NCI-H69 (cell line): ENCODE measurements around the gene ASIC1.

Experiments
- DNase-seq: peaks from one replicate; lab custom pipeline; 2025; lab: John Stamatoyannopoulos, UW

Gene ASIC1

GRCh38 chr12:50041062-50041860 is 16.1 kb upstream of the ASIC1 start:
- no peak for DNase-seq

GRCh38 chr12:50041962-50042361 is 15.4 kb upstream of the ASIC1 start:
- DNase-seq, result no peak

- no peak for DNase-seq
Measured at GRCh38 chr12:50042693-50043092, 14.7 kb upstream of the ASIC1 start.

- no peak for DNase-seq
Measured at GRCh38 chr12:50043308-50043707, 14.1 kb upstream of the ASIC1 start.

GRCh38 chr12:50043854-50044253 is 13.5 kb upstream of the ASIC1 start:
- no peak for DNase-seq

GRCh38 chr12:50047693-50048250 is 9.6 kb upstream of the ASIC1 start:
- DNase-seq, result no peak

- peak; percentile 51 for DNase-seq
Measured at GRCh38 chr12:50049254-50050118, 7.9 kb upstream of the ASIC1 start.

GRCh38 chr12:50050119-50050385 is 7.3 kb upstream of the ASIC1 start:
- DNase-seq, result no peak

- DNase-seq, result peak; percentile 66
Measured at GRCh38 chr12:50050410-50051098, 6.8 kb upstream of the ASIC1 start.

- DNase-seq, result peak; percentile 59
Measured at GRCh38 chr12:50051101-50051806, 6.1 kb upstream of the ASIC1 start.

GRCh38 chr12:50052544-50052943 is 4.9 kb upstream of the ASIC1 start:
- peak; percentile 51 for DNase-seq

- peak; percentile 71 for DNase-seq
Measured at GRCh38 chr12:50052964-50053363, 4.4 kb upstream of the ASIC1 start.

GRCh38 chr12:50053583-50053982 is 3.8 kb upstream of the ASIC1 start:
- no peak for DNase-seq

- peak; percentile 83 for DNase-seq
Measured at GRCh38 chr12:50055831-50056638, 1.4 kb upstream of the ASIC1 start.

- DNase-seq, result no peak
Measured at GRCh38 chr12:50056639-50056976, 788 bp upstream of the ASIC1 start.

- peak; percentile 41 for DNase-seq
Measured at GRCh38 chr12:50057896-50058670, 687 bp downstream of the ASIC1 start.

- DNase-seq, result no peak
Measured at GRCh38 chr12:50058743-50059312, 1.4 kb downstream of the ASIC1 start.

- DNase-seq, result no peak
Measured at GRCh38 chr12:50059440-50060119, 2.2 kb downstream of the ASIC1 start.

GRCh38 chr12:50060120-50060468 is 2.7 kb downstream of the ASIC1 start:
- no peak for DNase-seq
